Ectodermal cell (in vitro differentiated cells): ENCODE results near the gene MYL6.
"Not testable (repeated sequence)": the region's sequence is repeated elsewhere in the genome, so short reads cannot be mapped to it uniquely, and the experiment has no call there.

ENCODE experiments used
- H3K27ac ChIP-seq: 2 replicates; pipeline ENCODE4 v1.7.0; 2013; ENCODE audit warnings: mild to moderate bottlenecking, low read depth, low read length; ENCODE audit not compliant: insufficient read depth, poor library complexity, severe bottlenecking
- H3K27me3 ChIP-seq: 2 replicates; pipeline ENCODE4 v1.7.0; 2013; ENCODE audit warnings: mild to moderate bottlenecking, low read length; ENCODE audit not compliant: insufficient read depth, control insufficient read depth, poor library complexity, severe bottlenecking
- H3K36me3 ChIP-seq: one replicate; pipeline ENCODE4 v1.7.0; 2013; ENCODE audit warnings: low read length; ENCODE audit not compliant: control insufficient read depth, insufficient read depth
- H3K4me1 ChIP-seq: one replicate; pipeline ENCODE4 v1.7.0; 2013; ENCODE audit warnings: low read length; ENCODE audit not compliant: control insufficient read depth, insufficient read depth
- H3K4me3 ChIP-seq: 2 replicates; pipeline ENCODE4 v1.7.0; 2013; ENCODE audit warnings: low read depth, low read length, control low read depth; ENCODE audit not compliant: insufficient read depth
- H3K9me3 ChIP-seq: 2 replicates; pipeline ENCODE4 v1.7.0; 2013; ENCODE audit warnings: mild to moderate bottlenecking, low read length, moderate library complexity; ENCODE audit not compliant: control insufficient read depth
- WGBS, 2 experiments: methylation state at CpG; one replicate each; pipeline ENCODE4 v1.1.7; 2013; ENCODE audit warnings: missing lambda C conversion rate in 2 of 2; 5-methylcytosine and 5-hydroxymethylcytosine counted together

Gene MYL6

DNA sequence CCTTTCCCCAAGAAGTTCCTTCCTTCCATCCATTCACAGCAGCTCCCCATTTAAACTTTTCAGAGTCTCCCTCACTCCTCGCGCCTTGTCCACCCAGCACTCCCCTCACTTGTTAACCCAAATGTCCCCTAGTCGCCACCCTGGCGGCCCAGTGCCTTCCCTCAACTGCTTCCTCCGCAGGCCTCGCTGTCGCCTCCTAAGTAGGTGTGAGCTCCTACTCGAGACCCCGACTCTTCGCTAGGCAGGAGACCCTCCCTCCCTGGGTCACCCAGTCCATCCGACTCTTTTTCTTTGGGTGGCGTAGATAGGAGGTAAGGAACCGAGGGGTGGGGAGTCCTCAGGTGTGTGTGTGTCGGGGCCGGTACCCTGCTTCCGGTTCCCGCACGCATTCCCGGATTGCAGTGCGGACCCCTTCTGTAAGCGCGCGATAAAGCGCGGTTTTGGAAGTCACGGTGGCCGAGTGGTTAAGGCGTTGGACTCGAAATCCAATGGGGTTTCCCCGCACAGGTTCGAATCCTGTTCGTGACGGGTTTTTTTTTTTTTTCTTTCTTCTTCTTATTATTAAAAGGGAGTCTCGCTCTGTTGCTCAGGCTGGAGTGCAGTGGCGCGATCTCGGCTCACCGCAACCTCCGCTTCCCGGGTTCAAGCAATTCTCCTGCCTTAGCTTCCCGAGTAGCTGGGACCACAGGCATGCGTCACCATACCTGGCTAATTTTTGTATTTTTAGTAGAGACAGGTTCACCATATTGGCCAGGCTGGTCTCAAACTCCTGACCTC, 31.9 kb downstream of the MYL6 start:
- H3K4me3 ChIP-seq, result peak overlapping the region; percentile 95
- 3 to 4% methylated on average over 42 of the region's 42 CpGs for WGBS, 2 experiments
- H3K9me3 ChIP-seq, result no peaks in the 10 kb centered on the region
- H3K4me1 ChIP-seq, result peaks cover 8% of the 10 kb centered on the region
- H3K36me3 ChIP-seq, result peaks cover 11% of the 10 kb centered on the region
- no peaks in the 10 kb centered on the region for H3K27me3 ChIP-seq
- H3K27ac ChIP-seq, result peak overlapping the region; percentile 58

DNA sequence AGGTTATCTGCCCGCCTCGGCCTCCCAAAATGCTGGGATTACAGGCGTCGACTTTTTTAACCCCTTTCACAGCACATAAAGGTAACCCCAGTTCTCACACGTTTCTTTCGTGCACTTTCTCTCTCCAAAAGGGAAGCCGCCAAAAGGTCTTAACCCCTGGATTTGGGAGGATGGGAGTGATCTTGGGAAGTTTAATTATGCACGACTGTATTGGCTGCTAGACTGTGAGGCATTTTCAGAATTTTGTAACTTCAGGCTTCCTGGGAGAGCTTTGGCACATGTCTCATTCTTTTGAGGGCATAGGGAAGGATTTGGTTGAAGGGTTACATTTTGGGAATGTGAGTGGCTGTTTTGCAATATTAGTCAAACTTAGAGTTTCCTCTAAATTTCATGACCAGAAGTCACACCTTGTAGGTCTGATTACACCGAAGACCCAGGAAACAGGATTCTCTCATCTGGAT, 32.6 kb downstream of the MYL6 start:
- H3K9me3 ChIP-seq, result no peaks in the 10 kb centered on the region
- peaks cover 11% of the 10 kb centered on the region for H3K36me3 ChIP-seq
- WGBS, 2 experiments, result 40 to 43% methylated on average over 9 of the region's 9 CpGs
- H3K4me3 ChIP-seq, result peak overlapping the region; percentile 95
- no peak overlapping the region for H3K27ac ChIP-seq
- H3K4me1 ChIP-seq, result peaks cover 8% of the 10 kb centered on the region
- no peaks in the 10 kb centered on the region for H3K27me3 ChIP-seq

DNA sequence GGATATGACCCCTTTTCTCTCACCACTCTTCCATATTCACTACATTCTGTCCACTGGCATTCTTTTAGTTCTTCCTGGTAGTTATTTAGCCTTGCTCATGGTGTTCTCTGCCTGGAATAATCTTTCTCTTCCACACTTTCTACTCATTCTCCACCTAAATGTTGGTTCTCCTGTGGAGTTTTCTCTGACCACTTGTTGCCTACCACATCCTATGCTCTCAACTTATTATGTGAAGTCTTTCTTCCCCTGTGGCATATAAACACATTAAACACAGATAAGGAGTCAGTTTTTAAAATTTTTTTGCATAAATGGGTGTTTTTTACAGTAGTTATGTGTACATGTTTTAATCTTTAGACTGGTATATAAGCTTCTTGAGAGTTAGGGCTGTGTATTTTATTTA, 34.4 kb downstream of the MYL6 start:
- no peaks in the 10 kb centered on the region for H3K36me3 ChIP-seq
- H3K27ac ChIP-seq, result no peak overlapping the region
- no peaks in the 10 kb centered on the region for H3K9me3 ChIP-seq
- peaks cover 5% of the 10 kb centered on the region for H3K4me1 ChIP-seq
- H3K27me3 ChIP-seq, result no peaks in the 10 kb centered on the region
- no peak overlapping the region for H3K4me3 ChIP-seq

DNA sequence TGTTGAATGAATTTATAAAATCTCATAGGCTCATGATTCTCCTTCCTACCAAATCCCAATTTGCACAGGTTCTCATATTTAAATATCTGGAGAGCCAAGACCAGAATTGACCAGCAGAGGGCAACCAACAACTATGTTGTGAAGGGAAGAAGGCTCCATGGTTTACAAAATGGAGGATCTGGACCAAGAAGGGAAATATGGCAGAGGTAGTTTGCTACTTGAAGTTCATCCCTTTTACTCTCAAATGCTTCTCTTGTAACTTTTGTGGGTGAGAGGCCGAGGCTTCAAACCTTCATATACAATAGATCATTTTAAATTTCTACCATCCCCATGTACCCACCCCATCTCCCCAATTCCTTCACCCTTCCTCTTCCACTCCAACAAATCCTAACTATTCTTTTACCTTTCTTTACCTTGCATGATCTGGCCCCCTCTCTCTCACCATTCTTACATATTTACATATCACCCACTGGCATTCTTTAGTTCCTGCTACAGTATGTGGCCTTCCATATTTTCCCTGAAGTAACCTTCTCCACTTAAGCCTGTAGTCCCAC, 34.9 kb downstream of the MYL6 start:
- H3K36me3 ChIP-seq, result no peaks in the 10 kb centered on the region
- no peak overlapping the region for H3K27ac ChIP-seq
- H3K4me1 ChIP-seq, result peaks cover under 1% of the 10 kb centered on the region
- H3K9me3 ChIP-seq, result no peaks in the 10 kb centered on the region
- no peaks in the 10 kb centered on the region for H3K27me3 ChIP-seq
- no peak overlapping the region for H3K4me3 ChIP-seq
- 33 to 47% methylated on average over 1 of the region's 1 CpG for WGBS, 2 experiments

DNA sequence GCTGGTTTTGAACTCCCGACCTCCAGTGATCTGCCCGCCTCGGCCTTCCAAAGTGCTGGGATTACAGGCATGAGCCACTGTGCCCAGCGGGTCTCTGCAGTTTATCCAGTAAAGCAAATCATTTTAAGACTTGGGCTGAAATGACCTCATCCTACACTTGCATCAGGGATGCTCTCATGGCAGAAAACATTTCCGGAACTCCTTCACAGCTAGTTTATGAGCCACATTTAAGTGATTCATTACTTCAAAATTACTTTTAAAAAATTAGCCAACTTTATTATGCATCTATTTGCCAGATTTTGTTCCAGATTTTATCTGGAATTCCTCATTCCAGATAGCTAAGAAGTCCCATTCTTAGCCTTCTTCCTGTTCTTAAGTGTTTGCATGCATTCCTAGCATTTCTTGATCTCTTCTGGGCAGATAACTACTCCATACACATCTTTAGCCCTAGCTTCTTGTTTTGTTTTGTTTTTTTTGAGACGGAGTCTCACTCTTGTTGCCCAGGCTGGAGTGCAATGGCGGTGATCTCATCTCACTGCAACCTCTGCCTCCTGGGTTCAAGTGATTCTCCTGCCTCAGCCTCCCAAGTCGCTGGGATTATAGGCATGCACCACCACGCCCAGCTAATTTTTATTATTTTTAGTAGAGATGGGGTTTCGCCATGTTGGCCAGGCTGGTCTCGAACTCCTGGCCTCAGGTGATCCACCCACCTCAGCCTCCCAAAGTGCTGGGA, 38.8 kb downstream of the MYL6 start:
- H3K27ac ChIP-seq, H3K9me3 ChIP-seq, H3K36me3 ChIP-seq, H3K27me3 ChIP-seq, H3K4me1 ChIP-seq, H3K4me3 ChIP-seq: not testable (repeated sequence)
- 93 to 94% methylated on average over 11 of the region's 11 CpGs for WGBS, 2 experiments

DNA sequence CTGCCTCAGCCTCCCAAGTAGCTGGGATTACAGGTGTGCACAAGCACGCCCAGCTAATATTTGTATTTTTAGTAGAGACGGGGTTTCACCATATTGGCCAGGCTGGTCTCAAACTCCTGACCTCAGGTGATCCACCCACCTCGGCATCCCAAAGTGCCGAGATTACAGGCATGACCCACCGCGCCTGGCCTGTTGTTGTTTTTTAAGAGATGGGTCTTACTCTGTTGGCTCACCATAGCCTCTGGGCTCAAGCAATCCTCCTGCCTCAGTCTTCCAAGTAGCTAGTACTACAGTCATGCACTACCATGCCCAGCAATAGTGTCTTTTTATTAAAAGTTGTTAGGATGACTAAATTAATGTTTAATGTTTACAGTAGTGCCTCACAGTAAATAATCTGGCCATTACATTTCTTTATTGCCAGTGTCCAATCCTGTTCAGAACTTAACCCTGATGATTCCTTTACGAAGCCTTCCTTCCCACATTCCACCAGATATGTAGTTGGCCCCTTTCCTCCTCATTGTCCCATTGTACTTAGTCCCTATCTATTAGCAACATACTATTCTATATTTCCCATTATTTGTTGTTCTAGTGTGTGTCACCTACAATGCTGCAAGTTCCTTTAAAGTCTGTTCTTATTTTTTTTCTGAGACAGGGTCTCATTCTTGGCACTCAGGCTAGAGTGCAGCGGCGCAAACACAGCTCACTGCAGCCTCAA, 39.9 kb downstream of the MYL6 start:
- H3K27me3 ChIP-seq, result no peaks in the 10 kb centered on the region
- 94 to 95% methylated on average over 9 of the region's 9 CpGs for WGBS, 2 experiments

DNA sequence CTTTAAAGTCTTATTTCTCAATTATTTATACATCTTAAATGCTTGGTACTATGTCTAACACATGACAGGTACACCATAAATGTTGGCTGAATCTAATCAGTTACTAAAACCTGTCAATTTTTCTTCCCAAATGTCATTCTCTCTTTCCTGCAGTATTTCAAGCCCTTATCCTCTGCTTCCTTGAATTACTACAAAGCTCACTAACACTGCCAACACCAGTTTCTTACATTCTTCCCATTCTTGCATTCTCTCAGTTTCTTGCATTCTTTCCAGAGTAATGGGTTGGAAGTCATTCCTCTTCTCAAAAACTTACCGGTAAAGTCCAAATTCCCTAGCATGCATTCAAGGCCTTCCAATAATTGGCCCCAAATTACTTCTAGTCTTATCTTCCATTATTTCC, 40.7 kb downstream of the MYL6 start:
- Histone ChIP-seq H3K4me1 (no peaks in the 10 kb centered on the region), H3K4me3 (no peak overlapping the region), H3K27me3 (no peaks in the 10 kb centered on the region), H3K9me3 (no peaks in the 10 kb centered on the region), H3K27ac (no peak overlapping the region), H3K36me3 (no peaks in the 10 kb centered on the region)
- 82 to 86% methylated on average over 1 of the region's 1 CpG for WGBS, 2 experiments

More for the DNA sequence above, 39.9 kb downstream of the MYL6 start:
- no peak overlapping the region for H3K4me3 ChIP-seq
- no peaks in the 10 kb centered on the region for H3K9me3 ChIP-seq
- no peaks in the 10 kb centered on the region for H3K4me1 ChIP-seq
- no peaks in the 10 kb centered on the region for H3K36me3 ChIP-seq
- H3K27ac ChIP-seq, result no peak overlapping the region

DNA sequence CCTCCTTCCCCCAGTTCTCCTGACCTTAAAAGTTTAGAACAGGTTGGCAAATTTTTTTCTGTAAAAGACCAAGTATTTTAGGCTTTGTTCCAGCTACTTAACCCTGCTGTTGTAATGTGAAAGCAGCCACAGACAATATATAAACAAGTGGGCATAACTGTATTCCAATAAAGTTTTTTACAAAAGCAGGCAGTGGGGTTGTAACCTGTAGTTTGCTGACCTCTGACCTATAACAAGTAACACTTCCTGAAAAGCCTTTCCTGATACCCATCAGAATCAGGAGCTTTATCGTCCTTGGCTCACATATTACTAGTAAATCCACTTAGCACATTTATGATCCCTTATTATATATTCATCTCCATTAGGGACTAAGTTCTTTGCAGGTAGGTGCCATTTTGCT, 44.2 kb downstream of the MYL6 start:
- Histone ChIP-seq H3K4me1 (no peaks in the 10 kb centered on the region), H3K36me3 (peaks cover 25% of the 10 kb centered on the region), H3K9me3 (no peaks in the 10 kb centered on the region), H3K27me3 (no peaks in the 10 kb centered on the region), H3K4me3 (no peak overlapping the region), H3K27ac (no peak overlapping the region)
- WGBS, 2 experiments, result 79 to 89% methylated on average over 1 of the region's 1 CpG

DNA sequence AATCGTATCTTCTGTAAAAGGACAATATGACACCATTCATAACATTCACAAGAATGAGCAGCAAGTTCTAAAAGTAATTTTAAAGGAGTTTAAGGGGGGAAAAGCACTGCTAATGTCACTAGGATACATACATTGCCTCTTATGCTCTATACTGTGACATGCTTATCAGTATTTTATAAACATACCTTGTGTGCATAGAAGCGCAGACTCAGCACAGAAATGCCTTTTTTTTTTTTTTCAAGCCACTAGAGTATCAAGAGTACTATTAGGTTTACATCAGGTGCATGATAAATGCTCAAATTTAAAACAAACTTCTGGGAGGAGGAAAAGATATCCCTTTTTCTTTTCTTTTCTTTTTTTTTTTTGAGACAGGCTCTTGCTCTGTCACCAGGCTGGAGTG, 44.7 kb downstream of the MYL6 start:
- Histone ChIP-seq H3K27ac (no peak overlapping the region), H3K4me1 (no peaks in the 10 kb centered on the region), H3K36me3 (peaks cover 30% of the 10 kb centered on the region), H3K9me3 (no peaks in the 10 kb centered on the region), H3K4me3 (no peak overlapping the region), H3K27me3 (no peaks in the 10 kb centered on the region)
- 88 to 95% methylated on average over 1 to 2 of the region's 2 CpGs for WGBS, 2 experiments

DNA sequence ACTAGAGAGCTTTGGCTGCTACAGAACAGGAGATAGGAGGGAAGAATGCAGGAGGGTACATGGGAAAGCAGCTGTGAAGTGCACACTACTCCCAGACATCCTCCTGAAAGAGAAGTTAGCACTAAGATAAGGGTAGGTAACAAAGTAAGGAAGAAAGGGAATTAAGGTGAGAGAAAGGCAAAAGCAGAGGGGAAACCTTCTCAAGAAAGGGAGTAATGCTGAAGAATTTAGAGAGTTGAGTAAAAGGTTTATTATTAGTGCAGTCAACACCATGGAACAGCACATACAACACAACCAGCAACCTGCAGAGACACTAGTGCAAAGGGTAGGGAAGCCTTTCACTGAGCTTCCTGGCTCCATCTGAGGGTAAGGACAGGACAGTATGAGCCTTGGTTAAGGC, 46.1 kb downstream of the MYL6 start:
- H3K27ac ChIP-seq, result no peak overlapping the region
- H3K9me3 ChIP-seq, result no peaks in the 10 kb centered on the region
- H3K27me3 ChIP-seq, result no peaks in the 10 kb centered on the region
- H3K4me1 ChIP-seq, result no peaks in the 10 kb centered on the region
- H3K4me3 ChIP-seq, result no peak overlapping the region
- H3K36me3 ChIP-seq, result peaks cover 41% of the 10 kb centered on the region
